Body of pancreas (tissue), 4 donors: ENCODE data around the gene DPPA5.
"Not testable (repeated sequence)": the region's sequence is repeated elsewhere in the genome, so short reads cannot be mapped to it uniquely, and the experiment has no call there.

ENCODE experiments used
- CTCF ChIP-seq, 7 experiments: fragments of 450-650 bp in 4 of 7; fragments of 200-600 bp in 3 of 7; sonication (generic) in 3 of 7; IDR thresholded peaks; one replicate each; pipeline ENCODE4 v1.5.1; 2016 to 2019; ENCODE audit warnings: antibody characterized with exemption in 7 of 7
- POLR2A ChIP-seq, 3 donors: fragments of 450-650 bp; IDR thresholded peaks; one replicate each; pipeline ENCODE4 v1.6.1; 2016; ENCODE audit warnings: antibody characterized with exemption in 3 of 3, mild to moderate bottlenecking in 2 of 3

GRCh38 chr6:73381531-73381930, 27.5 kb upstream of the DPPA5 start:
- TF ChIP-seq POLR2A, CTCF (IDR thresholded peaks at IDR 0.05): not testable (repeated sequence)
